ENCODE results near the gene PARP9.

Gene PARP9

GRCh38 chr3:122564155-122564912, at the start of gene PARP9, which contains the start of gene DTX3L:
Gene PARP9, minus strand, starts transcription at chr3:122564300. Its CDS starts 4,680 bp downstream, at chr3:122559620.
Gene DTX3L, plus strand, starts transcription at chr3:122564338. Its CDS starts 89 bp downstream, at chr3:122564427.
- DNase-seq: no peak

- no peak for DNase-seq
Measured at GRCh38 chr3:122612696-122613095, 48.6 kb upstream of the PARP9 start.

GRCh38 chr3:122609798-122610559, 45.9 kb upstream of the PARP9 start:
- no peak for DNase-seq

GRCh38 chr3:122608916-122609315, 44.8 kb upstream of the PARP9 start:
- DNase-seq: no peak

- DNase-seq: no peak
Measured at GRCh38 chr3:122606330-122606729, 42.2 kb upstream of the PARP9 start.

GRCh38 chr3:122603056-122603455, 39.0 kb upstream of the PARP9 start:
- no peak for DNase-seq

- no peak for DNase-seq
Measured at GRCh38 chr3:122602011-122602710, 38.1 kb upstream of the PARP9 start.

GRCh38 chr3:122598556-122598955, 34.5 kb upstream of the PARP9 start:
- DNase-seq: no peak

GRCh38 chr3:122598151-122598550, 34.1 kb upstream of the PARP9 start:
- DNase-seq: no peak

- DNase-seq: no peak
Measured at GRCh38 chr3:122594025-122594424, 29.9 kb upstream of the PARP9 start.

- DNase-seq: no peak
Measured at GRCh38 chr3:122590610-122591009, 26.5 kb upstream of the PARP9 start.

GRCh38 chr3:122589297-122589696, 25.2 kb upstream of the PARP9 start:
- DNase-seq: no peak

- no peak for DNase-seq
Measured at GRCh38 chr3:122587572-122587971, 23.5 kb upstream of the PARP9 start.

- DNase-seq: no peak
Measured at GRCh38 chr3:122586773-122587485, 22.8 kb upstream of the PARP9 start.

- DNase-seq: no peak
Measured at GRCh38 chr3:122586098-122586497, 22.0 kb upstream of the PARP9 start.

GRCh38 chr3:122582390-122582789, 18.3 kb upstream of the PARP9 start:
- no peak for DNase-seq

- no peak for DNase-seq
Measured at GRCh38 chr3:122581622-122582021, 17.5 kb upstream of the PARP9 start.

GRCh38 chr3:122580470-122580869, 16.4 kb upstream of the PARP9 start:
- DNase-seq: no peak

GRCh38 chr3:122578069-122578740, 14.1 kb upstream of the PARP9 start:
- no peak for DNase-seq

GRCh38 chr3:122577409-122578031, 13.4 kb upstream of the PARP9 start, which contains the start of gene PARP15:
Gene PARP15, plus strand, starts transcription at chr3:122577650. Its CDS starts 18 bp downstream, at chr3:122577668.
- no peak for DNase-seq

GRCh38 chr3:122576174-122576940, 12.3 kb upstream of the PARP9 start:
- no peak for DNase-seq

Measured in cerebellar nuclear complex (tissue), 1 donor.